Activated T-helper 1 cell treated with anti-CD3 and anti-CD28 coated beads, Interleukin-12 subunit alpha, Interleukin-12 subunit beta, Interleukin-2, Interleukin-4 antibody, amounts not matched to agents 30 ng/mL and 10 ng/mL and 1 ng/mL, durations not matched to agents 14 hours and 24 hours and 36 hours (primary cell): ENCODE data around the gene SH3RF3. TPM values are rescaled to one million over a fixed set of nuclear protein-coding genes. Genes with fewer than 3 reads are reported as not detected.

Source experiments
- DNase-seq: peaks from one replicate; pipeline ENCODE4 v3.0.0; 2021; ENCODE audit warnings: low spot score
- H3K27ac Mint-ChIP-seq: one replicate; pipeline ENCODE4 v1.8.0; 2021; ENCODE audit warnings: mild to moderate bottlenecking, mixed read lengths
- H3K27me3 Mint-ChIP-seq: one replicate; pipeline ENCODE4 v1.8.0; 2022; ENCODE audit warnings: mild to moderate bottlenecking, moderate library complexity, mixed read lengths; ENCODE audit not compliant: insufficient read depth
- H3K36me3 Mint-ChIP-seq: one replicate; pipeline ENCODE4 v1.8.0; 2021; ENCODE audit warnings: low read depth, mixed read lengths
- H3K4me1 Mint-ChIP-seq: one replicate; pipeline ENCODE4 v1.8.0; 2021; ENCODE audit warnings: low read depth, mixed read lengths
- H3K4me3 Mint-ChIP-seq: one replicate; pipeline ENCODE4 v1.8.0; 2021; ENCODE audit warnings: mild to moderate bottlenecking, moderate library complexity, mixed read lengths
- H3K9me3 Mint-ChIP-seq: one replicate; pipeline ENCODE4 v1.8.0; 2021; ENCODE audit warnings: mixed read lengths
- intact Hi-C: fragments of 100-400 bp; cut with micrococcal nuclease; formaldehyde crosslinking; loops from one replicate; pipeline ENCODE4 v1.15.1; 2024
- total RNA-seq: library from RNA; stranded (reverse); gene quantifications from 2 replicates; pipeline ENCODE4 v1.2.3, GENCODE V29; 2022

SH3RF3 gene
- total RNA-seq, 1 donor from 2014 or later = 0.39 TPM

DNA sequence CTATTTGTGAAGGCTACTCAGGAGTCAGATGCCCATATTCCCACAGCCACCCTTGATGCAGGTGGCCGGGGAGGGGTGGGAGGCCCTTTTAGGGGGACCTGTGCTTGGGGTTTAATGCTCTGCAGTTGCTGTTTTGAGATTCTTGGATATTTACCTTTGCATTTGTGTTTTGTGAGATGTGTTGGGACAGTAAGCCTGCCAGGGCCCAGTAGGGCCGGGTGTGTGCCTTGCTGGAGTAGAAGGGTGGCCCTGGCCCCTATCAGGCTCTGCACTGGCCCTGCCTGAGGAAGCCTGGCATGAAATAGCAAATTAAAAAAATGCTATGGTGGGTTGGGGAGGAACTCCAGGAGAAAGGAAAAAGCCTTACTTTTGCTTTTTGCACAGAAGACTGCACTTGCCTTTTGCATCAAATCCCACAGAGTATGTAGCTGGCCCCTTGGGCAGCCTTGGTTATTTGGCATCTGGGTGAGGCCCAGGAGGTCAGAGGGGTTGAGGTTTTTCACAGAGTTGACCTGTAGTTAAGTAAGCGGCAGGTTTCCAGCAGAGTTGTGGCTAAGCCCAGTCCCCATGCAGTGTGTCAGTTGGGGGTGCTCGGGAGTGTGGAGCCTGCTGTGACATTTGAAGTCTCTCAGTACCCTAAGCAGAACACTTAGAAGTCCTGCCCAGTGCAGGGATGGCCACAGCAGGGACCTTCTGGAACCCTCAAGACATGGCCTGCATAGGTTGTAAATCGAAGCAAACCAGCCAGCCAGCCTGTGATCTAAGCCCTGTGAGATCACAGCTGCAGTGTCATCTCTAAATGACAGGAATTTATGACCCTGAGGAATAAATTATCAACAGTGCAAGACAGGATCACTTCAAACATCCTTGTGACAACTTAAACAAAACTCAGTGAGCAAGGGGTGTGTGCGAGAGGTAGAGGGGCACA is 68.8 kb downstream of the SH3RF3 start:
- Mint-ChIP-seq H3K27ac (no peak overlapping the region), H3K4me1 (no peaks in the 10 kb centered on the region), H3K36me3 (no peaks in the 10 kb centered on the region), H3K4me3 (no peak overlapping the region), H3K27me3 (peaks cover 23% of the 10 kb centered on the region), H3K9me3 (no peaks in the 10 kb centered on the region)
- DNase-seq = no peak
- intact Hi-C loops = no loop called here

DNA sequence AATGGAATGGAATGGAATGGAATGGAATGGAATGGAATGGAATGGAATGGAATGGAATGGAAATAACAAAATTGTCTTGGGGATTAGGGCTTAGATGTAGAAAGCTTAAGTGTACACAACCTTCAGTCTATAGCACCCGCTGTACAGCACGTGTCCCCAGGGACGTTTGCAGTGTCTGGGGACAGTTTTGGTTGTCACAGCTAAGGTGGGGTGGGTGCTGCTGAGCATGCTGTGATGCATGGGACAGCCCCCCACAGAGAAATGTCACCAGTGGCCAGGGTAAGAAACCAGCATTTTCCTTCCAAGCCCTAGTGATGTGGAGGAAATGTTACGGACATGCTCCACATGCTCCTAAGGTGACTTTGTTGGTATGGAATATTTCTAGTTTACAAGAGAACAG is 70.8 kb downstream of the SH3RF3 start:
- DNase-seq = no peak
- H3K27me3 Mint-ChIP-seq = peaks cover 27% of the 10 kb centered on the region
- H3K36me3 Mint-ChIP-seq = no peaks in the 10 kb centered on the region
- intact Hi-C loops = no loop called here
- H3K27ac Mint-ChIP-seq = no peak overlapping the region
- no peaks in the 10 kb centered on the region for H3K4me1 Mint-ChIP-seq
- no peak overlapping the region for H3K4me3 Mint-ChIP-seq
- H3K9me3 Mint-ChIP-seq = no peaks in the 10 kb centered on the region

DNA sequence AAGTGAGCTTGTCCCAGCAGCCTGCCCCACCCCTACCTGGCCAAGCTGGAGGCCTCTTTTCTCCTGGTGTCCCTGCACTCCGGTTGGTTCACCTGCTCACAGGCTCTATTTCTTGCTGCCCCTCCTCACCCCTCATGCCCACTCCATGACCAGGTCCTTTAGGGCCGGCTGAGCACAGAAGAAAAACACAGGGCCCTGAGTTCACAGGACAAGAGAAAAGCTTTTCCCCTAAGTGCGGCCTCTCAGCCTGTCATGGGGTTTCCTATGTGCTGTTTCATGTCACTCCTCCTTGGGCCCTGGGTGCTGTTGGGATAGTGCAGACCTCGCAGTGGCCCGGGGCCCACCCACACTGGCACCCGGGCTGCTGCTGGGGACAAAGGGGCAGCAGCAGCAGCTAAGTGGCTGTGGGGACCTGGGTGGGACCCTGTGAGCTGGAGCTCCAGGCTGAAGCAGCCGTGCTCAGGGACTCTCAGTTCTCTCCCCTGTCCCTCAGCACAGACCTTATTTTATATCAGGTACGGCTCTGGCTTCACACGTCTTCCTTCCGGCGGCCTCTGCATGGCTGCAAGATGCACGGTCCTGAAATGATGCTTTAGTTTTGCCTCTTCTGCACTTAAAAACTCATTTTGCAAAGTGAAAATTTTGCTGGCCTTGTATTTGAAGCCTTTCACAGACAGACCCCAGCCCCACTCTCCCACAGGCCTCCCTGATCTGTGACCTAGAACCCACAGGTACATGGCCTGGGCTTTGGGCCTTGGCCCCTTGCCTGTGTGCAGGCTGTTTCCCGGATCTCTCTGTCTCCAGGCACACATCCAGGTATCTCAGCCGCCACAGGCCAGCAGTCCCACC is 71.8 kb downstream of the SH3RF3 start:
- Mint-ChIP-seq H3K27ac (no peak overlapping the region), H3K27me3 (peaks cover 25% of the 10 kb centered on the region), H3K4me3 (no peak overlapping the region), H3K4me1 (no peaks in the 10 kb centered on the region), H3K36me3 (no peaks in the 10 kb centered on the region), H3K9me3 (no peaks in the 10 kb centered on the region)
- no peak for DNase-seq
- intact Hi-C loops = no loop called here

DNA sequence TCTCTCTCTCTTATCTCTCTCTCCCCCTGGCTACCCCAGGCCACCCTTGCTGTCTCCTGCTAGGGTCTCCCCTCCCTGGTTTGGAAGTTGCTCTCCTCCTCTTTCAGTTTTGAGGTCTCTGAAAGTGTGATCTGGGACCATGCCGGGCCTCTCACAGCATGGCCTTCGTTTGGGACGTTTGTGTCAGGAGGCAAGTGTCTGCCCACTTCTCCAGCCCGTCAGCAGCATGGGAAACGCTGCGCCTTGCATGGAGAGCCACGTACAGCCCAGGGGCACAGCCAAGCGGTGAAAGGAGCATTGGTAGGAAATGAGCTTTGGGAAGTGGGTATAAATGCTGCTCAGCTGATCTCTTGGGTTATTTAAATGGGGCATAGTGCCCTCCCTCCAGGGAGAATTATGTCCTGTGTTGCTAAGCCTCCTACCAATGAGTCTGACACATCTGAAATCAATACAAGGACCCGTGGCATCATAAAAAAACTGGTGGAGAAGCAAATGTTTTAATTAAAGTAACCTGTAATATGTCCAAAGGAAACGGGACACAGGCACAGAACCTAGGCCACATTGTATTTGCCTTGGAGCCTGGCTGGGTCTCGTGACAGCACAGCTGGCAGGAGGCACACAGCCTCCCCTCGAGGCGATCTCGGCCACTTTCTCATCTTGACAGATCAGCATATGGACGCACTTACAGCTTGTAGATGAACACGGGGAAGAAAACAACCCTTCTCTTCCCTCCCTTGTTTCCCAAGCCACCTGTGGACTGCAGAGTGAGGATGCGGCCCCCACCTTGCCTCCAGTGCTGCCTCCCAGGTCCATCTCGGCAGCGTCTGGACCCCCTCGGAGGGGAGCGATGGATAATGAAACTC is 72.7 kb downstream of the SH3RF3 start:
- Mint-ChIP-seq H3K4me1 (no peaks in the 10 kb centered on the region), H3K27ac (no peak overlapping the region), H3K27me3 (peaks cover 28% of the 10 kb centered on the region), H3K9me3 (no peaks in the 10 kb centered on the region), H3K36me3 (no peaks in the 10 kb centered on the region), H3K4me3 (no peak overlapping the region)
- no peak for DNase-seq
- intact Hi-C loops = no loop called here

DNA sequence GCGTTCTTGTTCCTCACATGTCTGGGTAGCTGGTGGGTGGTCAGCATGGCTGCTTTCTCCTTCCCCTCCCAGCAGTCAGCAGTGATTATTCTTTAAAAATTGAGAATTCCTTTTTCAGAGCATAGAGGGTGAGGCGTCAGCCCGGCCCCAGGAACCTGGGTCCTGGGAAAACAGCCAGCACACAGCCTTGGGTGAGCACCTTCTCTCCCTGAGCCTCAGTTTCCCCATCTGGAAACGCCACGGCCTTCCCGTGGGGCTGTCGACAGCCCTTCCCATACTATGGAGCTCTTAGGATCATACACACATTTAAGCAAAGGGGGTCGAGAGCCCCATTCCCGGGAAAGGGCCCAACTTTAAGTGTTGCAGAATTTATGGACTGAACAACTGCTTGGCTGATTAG is 73.5 kb downstream of the SH3RF3 start:
- no peaks in the 10 kb centered on the region for H3K4me1 Mint-ChIP-seq
- H3K27ac Mint-ChIP-seq = no peak overlapping the region
- H3K9me3 Mint-ChIP-seq = no peaks in the 10 kb centered on the region
- H3K27me3 Mint-ChIP-seq = peaks cover 35% of the 10 kb centered on the region
- intact Hi-C loops = no loop called here
- no peak overlapping the region for H3K4me3 Mint-ChIP-seq
- no peak for DNase-seq
- H3K36me3 Mint-ChIP-seq = no peaks in the 10 kb centered on the region

DNA sequence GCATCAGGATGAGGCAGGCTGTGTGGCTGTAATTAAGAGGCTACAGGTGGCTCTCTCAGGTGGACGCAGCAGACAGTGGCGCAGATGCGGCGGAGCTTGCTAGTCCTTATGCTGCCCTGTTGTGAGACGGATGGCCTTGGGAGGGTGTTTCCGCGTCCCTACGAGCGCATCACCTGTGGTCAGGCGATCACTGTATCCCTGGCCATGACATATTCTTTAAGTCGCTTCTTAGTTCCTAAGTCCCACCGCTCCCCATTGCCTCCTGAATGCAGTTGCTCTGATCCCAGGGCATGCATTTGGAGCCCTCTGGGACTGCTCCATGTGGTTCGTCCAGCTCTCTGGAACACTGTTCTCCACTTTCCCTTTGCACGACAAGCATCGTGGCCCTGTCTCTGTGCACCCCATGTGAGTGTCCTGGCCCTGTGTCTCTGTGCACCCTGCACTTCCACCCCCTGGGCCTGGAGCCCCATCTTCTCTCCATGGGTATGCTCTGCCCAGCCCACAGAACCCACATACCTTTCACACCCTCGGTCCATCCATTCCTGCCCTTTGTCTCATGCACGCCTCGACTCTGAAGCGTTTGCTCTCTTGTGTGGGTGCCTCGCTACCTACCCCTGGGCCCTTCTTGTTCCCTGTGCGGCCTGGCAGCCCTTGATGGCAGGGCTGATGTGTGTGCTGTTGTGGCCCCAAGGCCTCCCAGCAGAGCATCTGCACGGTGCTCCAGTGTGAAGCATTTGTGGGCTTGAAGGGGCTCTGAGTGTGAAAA is 74.4 kb downstream of the SH3RF3 start:
- Mint-ChIP-seq H3K4me1 (no peaks in the 10 kb centered on the region), H3K9me3 (no peaks in the 10 kb centered on the region), H3K27ac (no peak overlapping the region), H3K27me3 (peaks cover 43% of the 10 kb centered on the region), H3K4me3 (no peak overlapping the region), H3K36me3 (no peaks in the 10 kb centered on the region)
- intact Hi-C loops = no loop called here
- no peak for DNase-seq

DNA sequence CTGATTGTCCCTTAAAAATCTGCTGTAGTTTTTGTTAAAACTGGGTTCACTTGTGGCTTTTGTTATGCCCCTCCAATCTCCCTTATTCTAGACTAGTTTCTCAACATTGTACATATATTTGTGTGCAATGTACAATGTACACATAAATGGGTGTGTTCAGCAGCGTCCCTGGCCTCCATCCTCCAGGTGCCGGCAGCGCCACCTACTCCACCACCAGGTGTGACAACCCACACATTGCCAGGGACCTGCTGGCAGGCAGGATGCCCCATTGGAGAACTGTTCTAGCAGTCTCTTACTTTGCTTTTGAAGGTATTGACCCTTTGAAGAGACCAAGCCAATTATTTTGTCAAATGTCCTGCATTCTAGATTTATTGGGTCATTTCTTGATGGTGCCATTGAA is 75.4 kb downstream of the SH3RF3 start:
- H3K4me3 Mint-ChIP-seq = no peak overlapping the region

DNA sequence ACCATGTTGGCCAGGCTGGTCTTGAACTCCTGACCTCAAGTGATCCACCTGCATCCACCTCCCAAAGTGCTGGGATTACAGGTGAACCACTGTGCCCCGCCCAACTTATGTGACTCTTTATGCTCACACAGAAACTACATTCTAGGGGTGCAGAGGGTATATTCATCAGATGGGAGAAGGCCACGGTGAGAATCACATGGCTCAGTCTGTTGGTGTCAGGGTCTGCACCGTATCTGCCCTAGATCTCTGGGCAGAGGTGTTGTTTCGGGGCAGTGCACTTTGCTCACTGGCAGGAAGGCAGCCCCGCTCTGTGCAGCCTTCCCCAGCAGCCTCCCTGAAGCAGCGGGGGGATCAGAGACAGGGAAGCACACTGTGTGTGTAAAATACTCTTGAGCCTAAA is 76.4 kb downstream of the SH3RF3 start:
- Mint-ChIP-seq H3K9me3 (no peaks in the 10 kb centered on the region), H3K27ac (no peak overlapping the region), H3K4me3 (no peak overlapping the region), H3K36me3 (no peaks in the 10 kb centered on the region), H3K4me1 (peaks cover 3% of the 10 kb centered on the region), H3K27me3 (peaks cover 60% of the 10 kb centered on the region)
- intact Hi-C loops = no loop called here
- no peak for DNase-seq

More for the DNA sequence above, 75.4 kb downstream of the SH3RF3 start:
- no peak for DNase-seq
- Mint-ChIP-seq H3K4me1 (no peaks in the 10 kb centered on the region), H3K9me3 (no peaks in the 10 kb centered on the region), H3K27me3 (peaks cover 52% of the 10 kb centered on the region), H3K27ac (no peak overlapping the region), H3K36me3 (no peaks in the 10 kb centered on the region)
- intact Hi-C loops = no loop called here

DNA sequence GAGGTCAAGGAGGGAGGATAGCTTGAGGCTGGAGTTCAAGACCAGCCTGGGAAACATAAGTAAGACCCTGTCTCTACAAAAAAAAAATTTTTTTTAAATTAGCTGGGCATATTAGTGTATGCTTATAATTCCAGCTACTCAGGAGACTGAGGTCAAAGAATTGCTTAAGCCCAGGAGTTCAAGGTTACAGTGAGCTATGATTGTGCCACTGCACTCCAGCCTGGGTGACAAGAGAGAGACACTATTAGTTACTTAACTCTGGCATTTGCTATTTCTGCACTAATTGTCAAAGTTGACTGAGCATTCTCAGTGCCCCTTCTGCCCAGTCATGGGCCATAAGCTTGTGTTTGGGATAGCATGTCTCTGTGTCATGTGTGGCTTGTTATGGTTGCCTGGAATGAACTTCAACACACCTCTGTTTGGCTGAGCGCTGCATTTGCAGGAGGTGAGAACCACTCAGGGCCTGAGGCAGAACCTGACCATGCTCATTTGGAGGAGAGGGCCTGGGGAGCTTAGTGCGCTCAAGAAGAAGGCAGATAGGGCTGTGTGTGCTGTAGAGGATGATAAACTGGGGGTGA is 77.7 kb downstream of the SH3RF3 start:
- Mint-ChIP-seq H3K4me3 (no peak overlapping the region), H3K27me3 (peaks cover 65% of the 10 kb centered on the region), H3K27ac (no peak overlapping the region), H3K4me1 (peaks cover 12% of the 10 kb centered on the region), H3K9me3 (no peaks in the 10 kb centered on the region), H3K36me3 (peaks cover 1% of the 10 kb centered on the region)
- DNase-seq = no peak
- intact Hi-C loops = no loop called here

DNA sequence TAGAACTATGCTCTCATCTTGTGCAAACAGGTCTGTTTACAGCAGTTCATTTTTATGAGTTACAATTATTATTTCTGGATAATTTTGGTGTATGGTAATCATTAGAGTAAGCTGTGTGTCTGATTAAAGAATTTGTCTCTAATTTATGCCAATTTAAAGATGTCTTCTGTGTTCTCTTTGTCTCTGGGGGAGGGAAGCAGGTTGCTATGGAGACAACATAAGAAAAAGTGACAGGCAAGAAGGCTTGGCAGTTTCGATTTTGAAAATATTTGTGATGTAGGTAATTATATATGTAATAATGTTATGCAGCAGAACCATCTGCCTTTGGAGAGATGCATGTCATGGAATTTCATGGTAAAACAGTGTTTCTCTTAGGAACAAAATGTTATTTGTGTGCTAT is 78.2 kb downstream of the SH3RF3 start:
- no peak overlapping the region for H3K27ac Mint-ChIP-seq
- peaks cover 70% of the 10 kb centered on the region for H3K27me3 Mint-ChIP-seq
- H3K36me3 Mint-ChIP-seq = peaks cover 1% of the 10 kb centered on the region
- no peak overlapping the region for H3K4me3 Mint-ChIP-seq
- no peak for DNase-seq
- H3K9me3 Mint-ChIP-seq = no peaks in the 10 kb centered on the region
- intact Hi-C loops = no loop called here
- H3K4me1 Mint-ChIP-seq = peaks cover 16% of the 10 kb centered on the region

DNA sequence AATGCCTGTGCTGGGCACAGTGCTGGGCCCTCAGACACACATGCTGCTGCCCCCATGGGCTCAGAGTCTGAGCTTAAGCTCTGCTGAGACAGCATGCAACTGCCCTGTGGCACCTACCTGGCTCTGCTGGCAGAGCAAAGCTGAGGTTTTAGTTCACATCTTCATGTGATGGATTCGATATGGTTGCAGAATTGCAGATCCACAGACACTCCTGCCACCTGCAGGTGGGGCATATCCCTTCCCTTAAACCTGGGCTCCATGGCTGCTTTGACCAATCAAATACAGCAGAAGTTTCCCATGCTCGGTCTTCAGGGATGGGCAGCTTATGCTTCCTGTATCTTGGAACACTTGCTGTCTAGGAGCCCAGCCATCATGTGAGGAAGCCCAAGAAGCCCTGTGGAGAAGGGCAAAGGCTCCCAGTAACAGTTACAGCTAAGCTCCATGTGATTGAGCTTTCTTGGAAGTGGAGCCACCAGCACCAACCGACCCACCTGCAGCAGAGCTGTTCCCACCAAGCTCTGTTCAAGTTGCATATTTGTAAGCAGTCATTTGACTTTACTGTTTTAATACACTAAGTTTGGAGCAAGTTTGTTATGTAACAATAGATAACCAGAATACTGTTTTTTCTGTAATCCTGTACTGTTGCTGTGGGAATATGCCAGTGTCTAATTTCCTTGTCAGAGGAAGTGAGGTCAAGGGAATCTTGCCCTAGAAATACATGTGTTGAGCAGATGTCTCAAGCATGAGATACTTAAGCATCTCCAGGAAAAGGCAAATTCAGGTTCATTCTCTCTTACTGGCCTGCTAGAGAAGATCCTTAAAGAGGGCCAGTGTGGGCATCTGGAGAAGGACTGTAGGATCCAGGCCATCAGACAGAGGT is 79.3 kb downstream of the SH3RF3 start:
- DNase-seq = no peak
- no peak overlapping the region for H3K4me3 Mint-ChIP-seq
- H3K36me3 Mint-ChIP-seq = peaks cover 1% of the 10 kb centered on the region
- peaks cover 27% of the 10 kb centered on the region for H3K4me1 Mint-ChIP-seq
- intact Hi-C loops = no loop called here
- H3K9me3 Mint-ChIP-seq = no peaks in the 10 kb centered on the region
- no peak overlapping the region for H3K27ac Mint-ChIP-seq
- peaks cover 72% of the 10 kb centered on the region for H3K27me3 Mint-ChIP-seq
